Measurements from ENCODE around the gene GMPR2.

The GMPR2 gene

GRCh38 chr14:24232645-24233537, at the start of gene GMPR2:
Gene GMPR2, plus strand, starts transcription at chr14:24232929. Its CDS starts 325 bp downstream, at chr14:24233254.
- Histone ChIP-seq H3K4me3 (ENCODE audit: low read depth in 1 of 2, low read length in 1 of 2) (peak within 1 kb of the TSS; percentile 74 to 91), H3K4me1 (ENCODE audit: control insufficient read depth in 1 of 2, insufficient read depth in 1 of 2, low read depth in 1 of 2, low read length in 1 of 2) (peaks cover 32 to 39% of the 10 kb centered on the region in 2 experiments), H3K27me3 (no peaks in the 10 kb centered on the region), H3K9me3 (no peaks in the 10 kb centered on the region), H3K36me3 (peaks cover 43% of the 10 kb centered on the region), H3K27ac (peak within 1 kb of the TSS; percentile 98)
- no peak for TF ChIP-seq CTCF (IDR thresholded peaks at IDR 0.05)

GRCh38 chr14:24183014-24183481, 49.7 kb upstream of the GMPR2 start:
- Histone ChIP-seq H3K4me3 (ENCODE audit: low read depth in 1 of 2, low read length in 1 of 2) (no peak overlapping the region), H3K27ac (no peak overlapping the region), H3K27me3 (no peaks in the 10 kb centered on the region), H3K9me3 (no peaks in the 10 kb centered on the region), H3K36me3 (peaks cover 81% of the 10 kb centered on the region), H3K4me1 (ENCODE audit: control insufficient read depth in 1 of 2, insufficient read depth in 1 of 2, low read depth in 1 of 2, low read length in 1 of 2) (peaks cover 2 to 4% of the 10 kb centered on the region in 2 experiments)
- TF ChIP-seq CTCF (IDR thresholded peaks at IDR 0.05): no peak

- TF ChIP-seq CTCF (IDR thresholded peaks at IDR 0.05): no peak
- H3K4me3 ChIP-seq (ENCODE audit: low read depth in 1 of 2, low read length in 1 of 2): no peak overlapping the region
- no peak overlapping the region for H3K27ac ChIP-seq
- no peaks in the 10 kb centered on the region for H3K27me3 ChIP-seq
- peaks cover 68% of the 10 kb centered on the region for H3K36me3 ChIP-seq
- no peaks in the 10 kb centered on the region for H3K9me3 ChIP-seq
- peaks cover 15% of the 10 kb centered on the region in 2 experiments for H3K4me1 ChIP-seq (ENCODE audit: control insufficient read depth in 1 of 2, insufficient read depth in 1 of 2, low read depth in 1 of 2, low read length in 1 of 2)
These were observed 48.4 kb upstream of the GMPR2 start for GRCh38 chr14:24184104-24184970.

- H3K9me3 ChIP-seq: no peaks in the 10 kb centered on the region
- peaks cover 62% of the 10 kb centered on the region for H3K36me3 ChIP-seq
- H3K27ac ChIP-seq: no peak overlapping the region
- no peaks in the 10 kb centered on the region for H3K27me3 ChIP-seq
- H3K4me3 ChIP-seq (ENCODE audit: low read depth in 1 of 2, low read length in 1 of 2): no peak overlapping the region
- H3K4me1 ChIP-seq (ENCODE audit: control insufficient read depth in 1 of 2, insufficient read depth in 1 of 2, low read depth in 1 of 2, low read length in 1 of 2): peaks cover 15 to 16% of the 10 kb centered on the region in 2 experiments
- no peak for TF ChIP-seq CTCF (IDR thresholded peaks at IDR 0.05)
These were observed 47.7 kb upstream of the GMPR2 start for GRCh38 chr14:24185026-24185425.

GRCh38 chr14:24185741-24186140, 47.0 kb upstream of the GMPR2 start:
- no peak for TF ChIP-seq CTCF (IDR thresholded peaks at IDR 0.05)
- Histone ChIP-seq H3K4me3 (ENCODE audit: low read depth in 1 of 2, low read length in 1 of 2) (no peak overlapping the region), H3K4me1 (ENCODE audit: control insufficient read depth in 1 of 2, insufficient read depth in 1 of 2, low read depth in 1 of 2, low read length in 1 of 2) (peaks cover 15 to 16% of the 10 kb centered on the region in 2 experiments), H3K36me3 (peaks cover 59% of the 10 kb centered on the region), H3K27me3 (no peaks in the 10 kb centered on the region), H3K27ac (no peak overlapping the region), H3K9me3 (no peaks in the 10 kb centered on the region)

Data from neutrophil (primary cell).